NCI-H146 (cell line): ENCODE measurements around the gene PLEKHH3.
A peak's percentile ranks its signal among the peaks of the same experiment; 100 is the strongest.
"Not testable (repeated sequence)": the region's sequence is repeated elsewhere in the genome, so short reads cannot be mapped to it uniquely, and the experiment has no call there.

ENCODE experiments used
- DNase-seq: peaks from one replicate; lab custom pipeline; 2025; lab: John Stamatoyannopoulos, UW

PLEKHH3 gene

DNA sequence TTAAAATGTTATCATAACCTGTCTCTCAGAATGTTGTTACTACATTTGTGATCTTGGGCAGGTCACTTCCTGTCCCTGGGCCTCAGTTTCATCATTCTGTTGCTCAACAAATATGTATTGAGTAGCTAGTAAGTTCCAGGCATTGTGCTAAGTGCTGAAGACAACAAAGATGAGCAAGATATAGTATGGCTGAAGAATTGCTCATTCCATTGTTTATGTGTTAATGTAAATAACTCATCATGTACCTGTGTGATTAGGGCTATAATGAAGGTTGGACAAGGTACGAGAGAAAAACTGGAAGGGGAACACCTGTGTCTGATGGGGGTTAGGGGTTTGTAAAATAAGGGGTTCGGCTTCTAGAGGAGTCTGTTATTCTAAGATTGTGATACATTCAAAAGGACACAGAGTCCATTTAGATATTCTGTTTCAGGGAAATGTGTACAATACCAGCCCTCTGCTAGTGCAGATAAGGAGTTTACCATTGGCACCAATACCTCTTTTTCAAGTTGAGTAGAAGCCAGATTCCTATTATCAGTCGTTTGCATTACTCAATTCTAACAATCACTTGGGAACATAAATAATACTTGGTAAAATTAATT is 47.3 kb downstream of the PLEKHH3 start:
- DNase-seq, result no peak

GRCh38 chr17:42627032-42627764 is 49.6 kb downstream of the PLEKHH3 start:
- DNase-seq, result peak; percentile 4

DNA sequence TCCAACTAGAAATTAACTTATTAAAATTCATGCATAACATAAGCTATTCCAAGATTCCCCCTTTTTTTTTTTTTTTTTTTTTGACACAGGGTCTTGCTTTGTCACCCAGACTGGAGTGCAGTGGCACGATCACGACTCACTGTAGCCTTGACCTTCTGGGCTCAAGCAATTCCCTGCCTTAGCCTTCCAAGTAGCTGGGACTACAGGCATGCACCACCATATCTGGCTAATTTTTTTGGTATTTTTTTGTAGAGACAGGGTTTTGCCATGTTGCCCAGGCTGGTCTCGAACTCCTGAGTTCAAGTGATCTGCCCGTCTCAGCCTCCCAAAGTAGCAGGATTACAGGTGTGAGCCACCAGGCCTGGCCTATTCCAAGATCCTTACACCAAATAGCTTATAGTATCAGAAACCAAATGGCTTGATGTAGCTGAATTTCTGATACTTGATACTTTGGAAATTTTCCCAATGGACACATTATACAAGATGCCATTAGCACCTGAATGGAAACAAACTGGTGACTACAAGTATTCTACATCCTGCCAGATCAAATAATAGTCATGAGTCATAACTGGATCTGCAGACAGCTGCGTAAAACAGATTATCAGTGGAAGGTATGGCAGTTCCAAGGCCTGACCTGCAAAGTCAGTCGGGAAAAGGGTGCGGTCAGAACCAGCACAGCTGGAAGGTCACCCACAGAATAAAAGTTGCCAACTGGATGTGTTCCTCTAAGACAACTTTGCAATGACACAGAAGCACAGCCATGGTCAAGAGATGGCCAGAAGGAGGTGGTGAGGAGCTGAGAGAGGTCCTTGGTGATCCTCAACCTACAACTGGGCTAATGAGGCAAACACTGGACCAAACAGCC is 52.8 kb downstream of the PLEKHH3 start:
- DNase-seq, result peak; percentile 34

- no peak for DNase-seq
Measured at GRCh38 chr17:42623271-42623670, 53.5 kb downstream of the PLEKHH3 start.

GRCh38 chr17:42621987-42622386 is 54.8 kb downstream of the PLEKHH3 start:
- DNase-seq, result not testable (repeated sequence)

- peak; percentile 41 for DNase-seq
Measured at GRCh38 chr17:42618442-42619150, 58.2 kb downstream of the PLEKHH3 start.

DNA sequence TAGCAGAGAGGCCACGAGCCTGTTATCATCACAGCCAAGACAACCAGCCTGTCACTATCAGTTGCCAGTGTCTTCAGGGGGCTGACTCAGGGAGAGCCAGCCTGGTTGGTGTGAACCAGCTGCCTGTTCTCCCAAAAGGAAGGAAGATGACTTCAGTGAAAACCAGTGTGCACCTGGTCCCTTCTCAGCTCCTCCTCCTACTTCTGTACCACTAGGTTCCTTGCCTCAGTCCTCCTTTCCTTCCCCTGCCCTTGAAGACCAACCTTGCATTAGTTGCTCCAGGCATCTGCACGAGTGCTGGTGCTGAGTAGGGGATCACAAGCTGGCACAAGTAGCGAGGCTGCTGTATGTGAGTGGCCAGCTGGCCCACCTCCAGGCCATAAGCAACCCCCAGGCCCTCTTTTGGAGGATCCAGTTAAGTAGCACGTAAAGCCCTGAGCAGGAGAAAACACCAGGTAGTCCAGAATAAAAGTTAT is 58.8 kb downstream of the PLEKHH3 start:
- no peak for DNase-seq
